Measurements from ENCODE around the gene S100A5. TPM values are rescaled to one million over a fixed set of nuclear protein-coding genes. Genes with fewer than 3 reads are reported as not detected.

Gene S100A5
- total RNA-seq, 1 experiment from 2014 or later = 6.0 TPM

DNA sequence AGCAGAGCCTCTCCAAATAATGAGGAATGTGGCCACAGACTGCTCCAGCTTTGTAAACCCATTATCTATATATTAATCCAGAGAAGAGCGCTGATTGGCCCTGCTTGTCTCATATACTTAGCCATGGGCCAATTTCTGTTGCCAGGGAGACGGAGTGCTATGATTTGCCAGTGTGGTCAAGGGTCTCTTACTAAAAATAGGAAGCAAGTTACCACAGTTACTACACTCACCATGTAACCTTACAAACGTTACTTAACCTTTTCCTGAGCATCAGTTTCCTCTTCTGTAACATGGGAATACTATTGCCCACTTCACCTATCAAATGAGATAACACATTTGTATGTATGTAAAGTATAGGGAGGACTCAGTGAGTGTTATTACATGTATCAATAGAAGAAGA is 32.6 kb upstream of the S100A5 start:
- no peak for ATAC-seq
- H3K79me2 ChIP-seq (ENCODE audit: insufficient read depth, low read length) = no peaks in the 10 kb centered on the region
- H3K4me3 ChIP-seq (replicated peaks in 1 of 2; ENCODE audit: low read depth in 1 of 2, low read length in 2 of 2) = no peak overlapping the region
- H3K9me2 ChIP-seq (ENCODE audit: insufficient read depth) = no peaks in the 10 kb centered on the region
- RAD21 ChIA-PET (ENCODE audit: low non-redundant PET in 1 of 2, low total read pairs in 2 of 2, uncharacterized antibody in 2 of 2, unreplicated experiment in 2 of 2) = interaction anchor here (1.7 to 1.9 kb wide), 3 partner anchors 39 to 44 kb away, joined by 3 to 8 read pairs (median 5); partner anchors contain the start of genes S100A14 (in 1 of the 2) and S100A16 (in 1 of the 2)
- CTCF ChIA-PET = interaction anchor here (0.9 to 3.6 kb wide), 15 partner anchors 8 to 103 kb away, joined by 3 to 33 read pairs (median 6); partner anchors contain the start of genes CHTOP, S100A1, S100A13 and S100A14
- DNase-seq (ENCODE audit: low read depth, low spot score) = no peak
- H3K4me2 ChIP-seq (ENCODE audit: low read length) = peak overlapping the region; percentile 62
- H3K36me3 ChIP-seq (ENCODE audit: control insufficient read depth in 1 of 2, insufficient read depth in 2 of 2, low read length in 2 of 2) = no peaks in the 10 kb centered on the region
- no peak overlapping the region for H2AFZ ChIP-seq (ENCODE audit: low read depth, low read length, poor library complexity, severe bottlenecking)
- intact Hi-C loops (cut with micrococcal nuclease) = loop anchor here (2.0 kb wide), 1 partner anchor 43 kb away; the partner anchor contains the start of gene S100A14
- H3K4me1 ChIP-seq (ENCODE audit: control insufficient read depth in 1 of 2, insufficient read depth in 2 of 2, low read length in 2 of 2) = peaks cover 28 to 53% of the 10 kb centered on the region in 2 experiments
- peak overlapping the region; percentile 43; the same call in 1 of the 2 replicates for H3K9ac ChIP-seq (ENCODE audit: low read length)
- no peaks in the 10 kb centered on the region for H3K27me3 ChIP-seq (ENCODE audit: insufficient read depth, low read length)
- H3K27ac ChIP-seq (ENCODE audit: low read depth, low read length) = peak overlapping the region; percentile 57; the same call in 1 of the 2 replicates
- H3K9me3 ChIP-seq (ENCODE audit: control insufficient read depth in 1 of 2, insufficient read depth in 1 of 2, low read depth in 1 of 2, low read length in 2 of 2) = no peaks in the 10 kb centered on the region
- BruUV-seq (replicated peaks) = no TSS peak
- TF ChIP-seq SIN3A (IDR thresholded peaks at IDR 0.05; ENCODE audit: low read depth) (no peak), EZH2phosphoT487 (IDR thresholded peaks at IDR 0.05; ENCODE audit: borderline replicate concordance) (no peak), YY1 (IDR thresholded peaks at IDR 0.05; ENCODE audit: extremely low read depth, insufficient replicate concordance, low read depth, low read length) (no peak), ZNF274 (IDR thresholded peaks at IDR 0.05; ENCODE audit: low read depth, low read length) (no peak), SP1 (IDR thresholded peaks at IDR 0.05; ENCODE audit: low read depth) (no peak), ZFX (IDR thresholded peaks at IDR 0.05) (no peak), POLR2A (IDR thresholded peaks at IDR 0.05; ENCODE audit: borderline replicate concordance, extremely low read depth, insufficient read depth, insufficient read length) (no peak), CBX3 (IDR thresholded peaks at IDR 0.05; ENCODE audit: low read depth) (no peak), SRF (IDR thresholded peaks at IDR 0.05; ENCODE audit: low read depth) (no peak), CEBPB (IDR thresholded peaks at IDR 0.05; ENCODE audit: low read depth) (no peak)
- TF ChIP-seq, protein P1, sequence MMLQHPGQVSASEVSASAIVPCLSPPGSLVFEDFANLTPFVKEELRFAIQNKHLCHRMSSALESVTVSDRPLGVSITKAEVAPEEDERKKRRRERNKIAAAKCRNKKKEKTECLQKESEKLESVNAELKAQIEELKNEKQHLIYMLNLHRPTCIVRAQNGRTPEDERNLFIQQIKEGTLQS (IDR thresholded peaks at IDR 0.05) = no peak
- TF ChIP-seq, protein P2, sequence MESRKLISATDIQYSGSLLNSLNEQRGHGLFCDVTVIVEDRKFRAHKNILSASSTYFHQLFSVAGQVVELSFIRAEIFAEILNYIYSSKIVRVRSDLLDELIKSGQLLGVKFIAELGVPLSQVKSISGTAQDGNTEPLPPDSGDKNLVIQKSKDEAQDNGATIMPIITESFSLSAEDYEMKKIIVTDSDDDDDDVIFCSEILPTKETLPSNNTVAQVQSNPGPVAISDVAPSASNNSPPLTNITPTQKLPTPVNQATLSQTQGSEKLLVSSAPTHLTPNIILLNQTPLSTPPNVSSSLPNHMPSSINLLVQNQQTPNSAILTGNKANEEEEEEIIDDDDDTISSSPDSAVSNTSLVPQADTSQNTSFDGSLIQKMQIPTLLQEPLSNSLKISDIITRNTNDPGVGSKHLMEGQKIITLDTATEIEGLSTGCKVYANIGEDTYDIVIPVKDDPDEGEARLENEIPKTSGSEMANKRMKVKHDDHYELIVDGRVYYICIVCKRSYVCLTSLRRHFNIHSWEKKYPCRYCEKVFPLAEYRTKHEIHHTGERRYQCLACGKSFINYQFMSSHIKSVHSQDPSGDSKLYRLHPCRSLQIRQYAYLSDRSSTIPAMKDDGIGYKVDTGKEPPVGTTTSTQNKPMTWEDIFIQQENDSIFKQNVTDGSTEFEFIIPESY (IDR thresholded peaks at IDR 0.05; ENCODE audit: extremely low read depth, insufficient replicate concordance, low read length) = no peak
- TF ChIP-seq, protein P3, sequence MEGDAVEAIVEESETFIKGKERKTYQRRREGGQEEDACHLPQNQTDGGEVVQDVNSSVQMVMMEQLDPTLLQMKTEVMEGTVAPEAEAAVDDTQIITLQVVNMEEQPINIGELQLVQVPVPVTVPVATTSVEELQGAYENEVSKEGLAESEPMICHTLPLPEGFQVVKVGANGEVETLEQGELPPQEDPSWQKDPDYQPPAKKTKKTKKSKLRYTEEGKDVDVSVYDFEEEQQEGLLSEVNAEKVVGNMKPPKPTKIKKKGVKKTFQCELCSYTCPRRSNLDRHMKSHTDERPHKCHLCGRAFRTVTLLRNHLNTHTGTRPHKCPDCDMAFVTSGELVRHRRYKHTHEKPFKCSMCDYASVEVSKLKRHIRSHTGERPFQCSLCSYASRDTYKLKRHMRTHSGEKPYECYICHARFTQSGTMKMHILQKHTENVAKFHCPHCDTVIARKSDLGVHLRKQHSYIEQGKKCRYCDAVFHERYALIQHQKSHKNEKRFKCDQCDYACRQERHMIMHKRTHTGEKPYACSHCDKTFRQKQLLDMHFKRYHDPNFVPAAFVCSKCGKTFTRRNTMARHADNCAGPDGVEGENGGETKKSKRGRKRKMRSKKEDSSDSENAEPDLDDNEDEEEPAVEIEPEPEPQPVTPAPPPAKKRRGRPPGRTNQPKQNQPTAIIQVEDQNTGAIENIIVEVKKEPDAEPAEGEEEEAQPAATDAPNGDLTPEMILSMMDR (IDR thresholded peaks at IDR 0.05 in 2 of 3, conservative IDR thresholded peaks at IDR 0.05 in 1 of 3; ENCODE audit: borderline replicate concordance in 1 of 3, insufficient read depth in 1 of 3, low read depth in 2 of 3, low read length in 2 of 3) = no peak
- H4K20me1 ChIP-seq (ENCODE audit: insufficient read depth) = no peaks in the 10 kb centered on the region
- POLR2A ChIA-PET = interaction anchor here (1.3 to 4.2 kb wide), 6 partner anchors 40 to 417 kb away, joined by 3 to 38 read pairs (median 15); partner anchors contain the start of genes CHTOP, RPS27, S100A14 and S100A16
